A673 (cell line): ENCODE measurements around the gene PLXDC2.

ENCODE experiments used
- EZH2 ChIP-seq: fragments of 200-600 bp; sonication (generic); IDR thresholded peaks from 2 replicates; pipeline ENCODE4 v1.6.1; 2017; ENCODE audit warnings: borderline replicate concordance, low read depth, mild to moderate bottlenecking, mixed read lengths, antibody characterized with exemption, low read length; ENCODE audit not compliant: poor library complexity, severe bottlenecking
- TF ChIP-seq, protein P1 (sequence below): fragments of 300-800, 200-600 bp; sonication (generic); conservative IDR thresholded peaks from 2 replicates; pipeline ENCODE4 v1.5.1; 2017; ENCODE audit warnings: low read depth, mild to moderate bottlenecking, antibody characterized with exemption, low read length, moderate library complexity, mixed read lengths

DNA sequence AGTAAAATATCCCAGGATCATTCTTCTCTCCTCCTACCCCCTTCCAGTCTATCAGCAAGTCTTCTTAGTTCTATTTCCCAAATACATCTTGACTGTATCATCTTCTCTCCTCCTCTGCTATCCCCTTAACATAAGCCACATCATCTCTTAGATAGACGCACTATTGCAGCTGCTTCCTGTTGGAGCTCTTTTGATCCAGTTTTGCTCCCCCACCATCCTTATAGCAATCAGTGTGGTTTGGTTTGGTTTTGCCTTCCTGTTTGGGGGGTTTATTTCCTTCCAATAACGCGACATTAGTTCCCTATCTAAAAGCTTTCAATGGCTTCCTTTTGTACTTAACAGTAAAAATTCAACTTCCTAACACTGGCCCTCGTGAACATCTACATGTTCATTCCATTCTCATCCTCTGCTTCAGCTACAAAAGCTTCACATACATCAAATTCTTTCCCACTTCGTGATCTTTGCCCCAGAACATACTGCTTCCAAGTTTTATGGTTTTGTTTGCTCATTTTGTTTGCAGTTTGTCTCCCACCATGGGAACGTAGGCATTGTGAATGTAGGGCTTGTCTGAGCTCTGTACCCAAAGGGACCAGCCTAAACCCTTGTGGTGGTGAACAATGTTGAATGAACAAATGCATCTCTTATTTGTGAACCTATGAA lies 33.7 kb upstream of the PLXDC2 start:
- TF ChIP-seq, protein P1, sequence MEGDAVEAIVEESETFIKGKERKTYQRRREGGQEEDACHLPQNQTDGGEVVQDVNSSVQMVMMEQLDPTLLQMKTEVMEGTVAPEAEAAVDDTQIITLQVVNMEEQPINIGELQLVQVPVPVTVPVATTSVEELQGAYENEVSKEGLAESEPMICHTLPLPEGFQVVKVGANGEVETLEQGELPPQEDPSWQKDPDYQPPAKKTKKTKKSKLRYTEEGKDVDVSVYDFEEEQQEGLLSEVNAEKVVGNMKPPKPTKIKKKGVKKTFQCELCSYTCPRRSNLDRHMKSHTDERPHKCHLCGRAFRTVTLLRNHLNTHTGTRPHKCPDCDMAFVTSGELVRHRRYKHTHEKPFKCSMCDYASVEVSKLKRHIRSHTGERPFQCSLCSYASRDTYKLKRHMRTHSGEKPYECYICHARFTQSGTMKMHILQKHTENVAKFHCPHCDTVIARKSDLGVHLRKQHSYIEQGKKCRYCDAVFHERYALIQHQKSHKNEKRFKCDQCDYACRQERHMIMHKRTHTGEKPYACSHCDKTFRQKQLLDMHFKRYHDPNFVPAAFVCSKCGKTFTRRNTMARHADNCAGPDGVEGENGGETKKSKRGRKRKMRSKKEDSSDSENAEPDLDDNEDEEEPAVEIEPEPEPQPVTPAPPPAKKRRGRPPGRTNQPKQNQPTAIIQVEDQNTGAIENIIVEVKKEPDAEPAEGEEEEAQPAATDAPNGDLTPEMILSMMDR, result no peak
- no peak for TF ChIP-seq EZH2
